BJ (cell line): ENCODE measurements around the gene UBP1. TPM values are rescaled to one million over a fixed set of nuclear protein-coding genes. Genes with fewer than 3 reads are reported as not detected.
"Not testable (repeated sequence)": the region's sequence is repeated elsewhere in the genome, so short reads cannot be mapped to it uniquely, and the experiment has no call there.

Source experiments
- CTCF ChIA-PET: fragments of 350-600 bp; formaldehyde crosslinking; extraction: SDS; loops from one replicate; lab custom pipeline; 2021; ENCODE audit warnings: antibody characterized with exemption, inconsistent platforms; lab: Yijun Ruan, JAX
- POLR2A ChIA-PET: fragments of 300-600 bp; sonication (Branson Sonifier 250); formaldehyde crosslinking; extraction: SDS; loops from one replicate; lab custom pipeline; 2021; ENCODE audit warnings: antibody characterized with exemption; lab: Charles Lee
- DNase-seq: peaks from one replicate; pipeline ENCODE4 v3.0.0-alpha.2; 2011; ENCODE audit warnings: low read depth
- H3K27me3 ChIP-seq: 2 replicates; pipeline ENCODE4 v1.6.0; 2011; ENCODE audit warnings: low read length; ENCODE audit not compliant: control insufficient read depth, insufficient read depth
- H3K36me3 ChIP-seq: 2 replicates; pipeline ENCODE4 v1.5.1; 2011; ENCODE audit warnings: low read length; ENCODE audit not compliant: control insufficient read depth, insufficient read depth
- H3K4me3 ChIP-seq: 2 replicates; pipeline ENCODE4 v1.5.1; 2011; ENCODE audit warnings: low read depth, mild to moderate bottlenecking, control low read depth, low read length
- polyA plus RNA-seq: library from polyadenylated mRNA; depleted of rRNA; stranded (reverse); fragments of >200 nt; gene quantifications from 2 replicates; pipeline ENCODE4 v1.2.3, GENCODE V29; 2011
- TF ChIP-seq, protein P1 (sequence below): IDR thresholded peaks from 2 replicates; pipeline ENCODE4 v1.5.1; 2011; ENCODE audit warnings: low read depth, mild to moderate bottlenecking, control low read depth, inconsistent platforms, low read length, moderate library complexity; ENCODE audit not compliant: insufficient read depth

Gene UBP1
- polyA plus RNA-seq, 1 experiment, result 62.7 TPM

GRCh38 chr3:33473813-33474212, 33.6 kb upstream of the UBP1 start:
- H3K4me3 ChIP-seq, result no peak overlapping the region
- ChIA-PET CTCF (no interaction called here), POLR2A (no interaction called here)
- TF ChIP-seq, protein P1, sequence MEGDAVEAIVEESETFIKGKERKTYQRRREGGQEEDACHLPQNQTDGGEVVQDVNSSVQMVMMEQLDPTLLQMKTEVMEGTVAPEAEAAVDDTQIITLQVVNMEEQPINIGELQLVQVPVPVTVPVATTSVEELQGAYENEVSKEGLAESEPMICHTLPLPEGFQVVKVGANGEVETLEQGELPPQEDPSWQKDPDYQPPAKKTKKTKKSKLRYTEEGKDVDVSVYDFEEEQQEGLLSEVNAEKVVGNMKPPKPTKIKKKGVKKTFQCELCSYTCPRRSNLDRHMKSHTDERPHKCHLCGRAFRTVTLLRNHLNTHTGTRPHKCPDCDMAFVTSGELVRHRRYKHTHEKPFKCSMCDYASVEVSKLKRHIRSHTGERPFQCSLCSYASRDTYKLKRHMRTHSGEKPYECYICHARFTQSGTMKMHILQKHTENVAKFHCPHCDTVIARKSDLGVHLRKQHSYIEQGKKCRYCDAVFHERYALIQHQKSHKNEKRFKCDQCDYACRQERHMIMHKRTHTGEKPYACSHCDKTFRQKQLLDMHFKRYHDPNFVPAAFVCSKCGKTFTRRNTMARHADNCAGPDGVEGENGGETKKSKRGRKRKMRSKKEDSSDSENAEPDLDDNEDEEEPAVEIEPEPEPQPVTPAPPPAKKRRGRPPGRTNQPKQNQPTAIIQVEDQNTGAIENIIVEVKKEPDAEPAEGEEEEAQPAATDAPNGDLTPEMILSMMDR, result no peak
- DNase-seq, result no peak
- H3K27me3 ChIP-seq, result no peaks in the 10 kb centered on the region
- no peaks in the 10 kb centered on the region for H3K36me3 ChIP-seq

- ChIA-PET POLR2A (no interaction called here), CTCF (no interaction called here)
- Histone ChIP-seq H3K27me3 (no peaks in the 10 kb centered on the region), H3K4me3 (no peak overlapping the region), H3K36me3 (no peaks in the 10 kb centered on the region)
- no peak for DNase-seq
- TF ChIP-seq, protein P1, result no peak
Observed at GRCh38 chr3:33467786-33468185, 27.6 kb upstream of the UBP1 start.

DNA sequence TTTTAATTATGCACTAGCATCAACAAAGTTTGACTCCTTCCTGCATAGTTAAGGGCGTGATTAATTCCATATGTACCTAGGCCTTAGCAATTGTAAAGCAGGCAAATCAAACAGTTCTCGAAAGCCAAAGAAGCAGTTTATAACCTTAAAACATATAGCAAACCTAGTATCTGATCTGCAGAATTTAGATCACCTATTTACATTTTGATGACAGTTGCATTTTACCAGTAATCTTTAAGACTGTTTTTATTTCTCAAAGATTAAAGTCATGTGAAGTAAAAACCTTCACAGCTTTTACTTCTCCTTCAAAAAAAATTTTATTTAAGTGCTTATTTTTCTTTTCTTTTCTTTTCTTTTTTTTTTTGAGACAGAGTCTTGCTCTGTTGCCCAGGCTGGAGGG, 20.9 kb upstream of the UBP1 start:
- ChIA-PET POLR2A (no interaction called here), CTCF (no interaction called here)
- Histone ChIP-seq H3K27me3 (no peaks in the 10 kb centered on the region), H3K4me3 (no peak overlapping the region), H3K36me3 (no peaks in the 10 kb centered on the region)
- TF ChIP-seq, protein P1, result no peak
- DNase-seq, result no peak

- DNase-seq, POLR2A ChIA-PET, H3K36me3 ChIP-seq, H3K4me3 ChIP-seq, CTCF ChIA-PET, H3K27me3 ChIP-seq: not testable (repeated sequence)
Observed at GRCh38 chr3:33459577-33459976, 19.4 kb upstream of the UBP1 start.

DNA sequence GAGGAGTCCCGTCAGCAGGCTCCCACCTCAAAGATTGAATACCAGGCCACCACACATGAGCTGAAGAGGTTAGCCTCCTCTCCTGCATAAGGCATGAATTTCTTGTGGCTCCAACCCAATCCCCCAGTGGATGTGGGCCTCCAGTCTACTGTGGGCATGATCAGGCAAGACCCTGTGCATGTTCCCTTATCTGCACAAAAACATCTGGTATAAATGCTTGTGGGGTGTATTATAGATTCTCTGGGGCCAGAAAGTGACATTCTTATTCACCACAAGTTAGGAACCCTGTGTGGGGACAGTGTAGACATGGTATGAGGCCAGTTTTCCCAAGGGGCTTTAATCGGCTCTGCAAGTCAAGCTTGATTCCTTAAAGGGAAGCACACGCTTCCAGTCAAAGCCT, 18.2 kb upstream of the UBP1 start:
- ChIA-PET POLR2A (no interaction called here), CTCF (interaction anchor here (0.6 kb wide), 1 partner anchor 9 kb away, joined by 3 read pairs; no protein-coding TSS in a partner anchor)
- H3K27me3 ChIP-seq, result no peaks in the 10 kb centered on the region
- DNase-seq, result no peak
- H3K4me3 ChIP-seq, result no peak overlapping the region
- TF ChIP-seq, protein P1, result no peak
- no peaks in the 10 kb centered on the region for H3K36me3 ChIP-seq

- ChIA-PET POLR2A (no interaction called here), CTCF (no interaction called here)
- H3K27me3 ChIP-seq, result no peaks in the 10 kb centered on the region
- no peak for DNase-seq
- no peak overlapping the region for H3K4me3 ChIP-seq
- TF ChIP-seq, protein P1, result no peak
- H3K36me3 ChIP-seq, result no peaks in the 10 kb centered on the region
Observed at GRCh38 chr3:33456756-33457155, 16.6 kb upstream of the UBP1 start.
